Measurements from ENCODE around the gene POC5.

- TF ChIP-seq CTCF (IDR thresholded peaks at IDR 0.05; ENCODE audit: low read depth, low read length) (no peak), EZH2phosphoT487 (IDR thresholded peaks at IDR 0.05; ENCODE audit: low read depth) (no peak)
These were observed 19.0 kb upstream of the POC5 start for GRCh38 chr5:75736273-75736672.
